Measurements from ENCODE around the gene PLEKHJ1. TPM values are rescaled to one million over a fixed set of nuclear protein-coding genes. Genes with fewer than 3 reads are reported as not detected.

The PLEKHJ1 gene
- total and polyA plus RNA-seq, 2 of the 13 experiments (the other 11 are each of a cell fraction or from before 2014, with no cell fraction given), result 70.5 to 130 TPM

DNA sequence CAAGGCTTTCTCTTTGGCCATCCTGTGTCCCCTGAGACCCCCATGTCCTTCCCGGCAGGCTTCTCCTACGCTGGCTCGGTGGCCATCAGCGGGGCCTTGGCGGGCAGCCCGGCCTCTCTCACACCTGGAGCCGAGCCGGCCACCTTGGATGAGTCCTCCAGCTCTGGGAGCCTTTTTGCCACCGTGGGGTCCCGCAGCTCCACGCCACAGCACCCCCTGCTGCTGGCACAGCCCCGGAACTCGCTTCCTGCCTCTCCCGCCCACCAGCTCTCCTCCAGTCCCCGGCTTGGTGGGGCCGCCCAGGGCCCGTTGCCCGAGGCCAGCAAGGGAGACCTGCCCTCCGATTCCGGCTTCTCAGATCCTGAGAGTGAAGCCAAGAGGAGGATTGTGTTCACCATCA is 14.2 kb downstream of the PLEKHJ1 start:
- Histone ChIP-seq H3K27me3 (ENCODE audit: control insufficient read depth in 1 of 2, insufficient read depth in 2 of 2, low read length in 2 of 2) (no peaks in the 10 kb centered on the region), H3K79me2 (ENCODE audit: insufficient read depth, low read length) (no peaks in the 10 kb centered on the region), H4K20me1 (ENCODE audit: insufficient read depth, low read length) (no peaks in the 10 kb centered on the region), H3K4me3 (replicated peaks in 1 of 3; ENCODE audit: insufficient read depth in 1 of 3, low read depth in 2 of 3, low read length in 3 of 3) (no peak overlapping the region), H3K9me3 (ENCODE audit: low read length) (no peaks in the 10 kb centered on the region), H3K4me2 (ENCODE audit: low read depth, low read length) (no peak overlapping the region), H3K9ac (ENCODE audit: insufficient read depth, low read depth, low read length) (no peak overlapping the region), H2AFZ (ENCODE audit: low read length) (no peak overlapping the region), H3K36me3 (replicated peaks in 1 of 2; ENCODE audit: control insufficient read depth in 1 of 2, insufficient read depth in 2 of 2, low read length in 2 of 2) (peaks cover 24 to 64% of the 10 kb centered on the region in 2 experiments; a peak in 4 of 5 replicates), H3K4me1 (ENCODE audit: insufficient read depth, low read length) (no peaks in the 10 kb centered on the region), H3K27ac (ENCODE audit: extremely low read length, insufficient read depth, low read length) (no peak overlapping the region)
- TF ChIP-seq ZNF263 (CRISPR knock-in tag; IDR thresholded peaks at IDR 0.05), result peak; percentile 46; the same call in 1 of the 2 replicates
- TF ChIP-seq, protein P1, sequence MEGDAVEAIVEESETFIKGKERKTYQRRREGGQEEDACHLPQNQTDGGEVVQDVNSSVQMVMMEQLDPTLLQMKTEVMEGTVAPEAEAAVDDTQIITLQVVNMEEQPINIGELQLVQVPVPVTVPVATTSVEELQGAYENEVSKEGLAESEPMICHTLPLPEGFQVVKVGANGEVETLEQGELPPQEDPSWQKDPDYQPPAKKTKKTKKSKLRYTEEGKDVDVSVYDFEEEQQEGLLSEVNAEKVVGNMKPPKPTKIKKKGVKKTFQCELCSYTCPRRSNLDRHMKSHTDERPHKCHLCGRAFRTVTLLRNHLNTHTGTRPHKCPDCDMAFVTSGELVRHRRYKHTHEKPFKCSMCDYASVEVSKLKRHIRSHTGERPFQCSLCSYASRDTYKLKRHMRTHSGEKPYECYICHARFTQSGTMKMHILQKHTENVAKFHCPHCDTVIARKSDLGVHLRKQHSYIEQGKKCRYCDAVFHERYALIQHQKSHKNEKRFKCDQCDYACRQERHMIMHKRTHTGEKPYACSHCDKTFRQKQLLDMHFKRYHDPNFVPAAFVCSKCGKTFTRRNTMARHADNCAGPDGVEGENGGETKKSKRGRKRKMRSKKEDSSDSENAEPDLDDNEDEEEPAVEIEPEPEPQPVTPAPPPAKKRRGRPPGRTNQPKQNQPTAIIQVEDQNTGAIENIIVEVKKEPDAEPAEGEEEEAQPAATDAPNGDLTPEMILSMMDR (CRISPR knock-in tag; IDR thresholded peaks at IDR 0.05), result peak; percentile 52
- peak; percentile 42 for TF ChIP-seq STAG1 (CRISPR knock-in tag; IDR thresholded peaks at IDR 0.05)
- no peak for TF ChIP-seq ETV6 (CRISPR knock-in tag; conservative IDR thresholded peaks at IDR 0.05)
- TF ChIP-seq ZBTB20 (CRISPR knock-in tag; IDR thresholded peaks at IDR 0.05; ENCODE audit: borderline replicate concordance, low read depth), result no peak
- TF ChIP-seq, protein P2, sequence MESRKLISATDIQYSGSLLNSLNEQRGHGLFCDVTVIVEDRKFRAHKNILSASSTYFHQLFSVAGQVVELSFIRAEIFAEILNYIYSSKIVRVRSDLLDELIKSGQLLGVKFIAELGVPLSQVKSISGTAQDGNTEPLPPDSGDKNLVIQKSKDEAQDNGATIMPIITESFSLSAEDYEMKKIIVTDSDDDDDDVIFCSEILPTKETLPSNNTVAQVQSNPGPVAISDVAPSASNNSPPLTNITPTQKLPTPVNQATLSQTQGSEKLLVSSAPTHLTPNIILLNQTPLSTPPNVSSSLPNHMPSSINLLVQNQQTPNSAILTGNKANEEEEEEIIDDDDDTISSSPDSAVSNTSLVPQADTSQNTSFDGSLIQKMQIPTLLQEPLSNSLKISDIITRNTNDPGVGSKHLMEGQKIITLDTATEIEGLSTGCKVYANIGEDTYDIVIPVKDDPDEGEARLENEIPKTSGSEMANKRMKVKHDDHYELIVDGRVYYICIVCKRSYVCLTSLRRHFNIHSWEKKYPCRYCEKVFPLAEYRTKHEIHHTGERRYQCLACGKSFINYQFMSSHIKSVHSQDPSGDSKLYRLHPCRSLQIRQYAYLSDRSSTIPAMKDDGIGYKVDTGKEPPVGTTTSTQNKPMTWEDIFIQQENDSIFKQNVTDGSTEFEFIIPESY (CRISPR knock-in tag; IDR thresholded peaks at IDR 0.05), result peak; percentile 48; the same call in 1 of the 2 replicates
- no peak for TF ChIP-seq ZNF331 (CRISPR knock-in tag; IDR thresholded peaks at IDR 0.05)
- ATAC-seq (peak; percentile 10; the same call in 1 of the 3 replicates), DNase-seq (ENCODE audit: low spot score) (no peak), FAIRE-seq (no peak)
- intact Hi-C loops (cut with micrococcal nuclease; ENCODE audit: unreplicated experiment), result no loop called here
- POLR2A ChIA-PET, result interaction anchor here (1.0 to 1.3 kb wide), 2 partner anchors 9 to 48 kb away, joined by 3 read pairs; no protein-coding TSS in a partner anchor
- 95% methylated on average over 17 of the region's 20 CpGs for WGBS (ENCODE audit: low lambda C conversion rate)
- CTCF ChIA-PET (ENCODE audit: low intra/inter-chr PET ratio, low total read pairs), result no interaction called here
- no TSS peak for BruUV-seq (replicated peaks)
- in situ Hi-C loops (cut with HindIII; ENCODE audit: extremely low pct_ligation_motif_present, low pct_unique_long_range_greater_than_20kb), result no loop called here
